NCI-H748 treated with DMSO at 0.1 percent for 48 hours (cell line): Measurements from ENCODE around the gene INTS4.
"Not testable (repeated sequence)": the region's sequence is repeated elsewhere in the genome, so short reads cannot be mapped to it uniquely, and the experiment has no call there.

Experiments
- DNase-seq: peaks from one replicate; lab custom pipeline; 2025; lab: John Stamatoyannopoulos, UW

INTS4 gene, protein sequence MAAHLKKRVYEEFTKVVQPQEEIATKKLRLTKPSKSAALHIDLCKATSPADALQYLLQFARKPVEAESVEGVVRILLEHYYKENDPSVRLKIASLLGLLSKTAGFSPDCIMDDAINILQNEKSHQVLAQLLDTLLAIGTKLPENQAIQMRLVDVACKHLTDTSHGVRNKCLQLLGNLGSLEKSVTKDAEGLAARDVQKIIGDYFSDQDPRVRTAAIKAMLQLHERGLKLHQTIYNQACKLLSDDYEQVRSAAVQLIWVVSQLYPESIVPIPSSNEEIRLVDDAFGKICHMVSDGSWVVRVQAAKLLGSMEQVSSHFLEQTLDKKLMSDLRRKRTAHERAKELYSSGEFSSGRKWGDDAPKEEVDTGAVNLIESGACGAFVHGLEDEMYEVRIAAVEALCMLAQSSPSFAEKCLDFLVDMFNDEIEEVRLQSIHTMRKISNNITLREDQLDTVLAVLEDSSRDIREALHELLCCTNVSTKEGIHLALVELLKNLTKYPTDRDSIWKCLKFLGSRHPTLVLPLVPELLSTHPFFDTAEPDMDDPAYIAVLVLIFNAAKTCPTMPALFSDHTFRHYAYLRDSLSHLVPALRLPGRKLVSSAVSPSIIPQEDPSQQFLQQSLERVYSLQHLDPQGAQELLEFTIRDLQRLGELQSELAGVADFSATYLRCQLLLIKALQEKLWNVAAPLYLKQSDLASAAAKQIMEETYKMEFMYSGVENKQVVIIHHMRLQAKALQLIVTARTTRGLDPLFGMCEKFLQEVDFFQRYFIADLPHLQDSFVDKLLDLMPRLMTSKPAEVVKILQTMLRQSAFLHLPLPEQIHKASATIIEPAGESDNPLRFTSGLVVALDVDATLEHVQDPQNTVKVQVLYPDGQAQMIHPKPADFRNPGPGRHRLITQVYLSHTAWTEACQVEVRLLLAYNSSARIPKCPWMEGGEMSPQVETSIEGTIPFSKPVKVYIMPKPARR

GRCh38 chr11:77994434-77995362 is at the start of gene INTS4:
Gene INTS4 (minus strand): TSS chr11:77994668. CDS start chr11:77994643, 25 bp downstream.
- peak; percentile 93 for DNase-seq

- DNase-seq: no peak
Measured at GRCh38 chr11:78041843-78042440, 47.5 kb upstream of the INTS4 start.

- not testable (repeated sequence) for DNase-seq
Measured at GRCh38 chr11:78041380-78041719, 46.9 kb upstream of the INTS4 start.

DNA sequence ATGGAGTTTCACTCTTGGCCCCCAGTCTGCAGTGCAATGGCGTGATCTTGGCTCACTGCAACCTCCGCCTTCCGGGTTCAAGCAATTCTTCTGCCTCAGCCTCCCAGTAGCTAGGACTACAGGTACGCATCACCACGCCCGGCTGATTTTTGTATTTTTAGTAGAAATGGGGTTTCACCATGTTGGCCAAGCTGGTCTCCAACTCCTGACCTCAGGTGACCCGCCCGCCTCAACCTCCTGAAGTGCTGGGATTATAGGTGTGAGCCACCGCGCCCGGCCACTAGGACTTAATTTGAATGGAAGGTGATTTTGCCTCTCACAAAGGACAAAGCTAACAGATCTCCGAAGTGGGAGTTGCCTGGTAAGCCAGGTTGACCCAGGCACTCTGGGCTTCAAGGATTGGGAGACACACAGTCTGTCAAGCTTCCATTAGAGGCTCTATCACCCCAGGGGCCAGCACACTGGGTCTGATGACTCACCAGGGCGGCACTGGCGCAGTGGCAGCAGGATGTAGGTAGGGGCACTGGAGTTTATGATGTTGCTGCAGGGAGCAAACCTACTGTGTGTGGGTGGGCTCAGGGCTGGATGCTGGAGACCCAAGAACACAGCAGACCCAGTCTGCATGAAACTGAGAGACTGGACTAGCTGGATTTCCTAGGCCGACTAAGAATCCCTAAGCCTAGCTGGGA is 46.4 kb upstream of the INTS4 start:
- DNase-seq: no peak

DNA sequence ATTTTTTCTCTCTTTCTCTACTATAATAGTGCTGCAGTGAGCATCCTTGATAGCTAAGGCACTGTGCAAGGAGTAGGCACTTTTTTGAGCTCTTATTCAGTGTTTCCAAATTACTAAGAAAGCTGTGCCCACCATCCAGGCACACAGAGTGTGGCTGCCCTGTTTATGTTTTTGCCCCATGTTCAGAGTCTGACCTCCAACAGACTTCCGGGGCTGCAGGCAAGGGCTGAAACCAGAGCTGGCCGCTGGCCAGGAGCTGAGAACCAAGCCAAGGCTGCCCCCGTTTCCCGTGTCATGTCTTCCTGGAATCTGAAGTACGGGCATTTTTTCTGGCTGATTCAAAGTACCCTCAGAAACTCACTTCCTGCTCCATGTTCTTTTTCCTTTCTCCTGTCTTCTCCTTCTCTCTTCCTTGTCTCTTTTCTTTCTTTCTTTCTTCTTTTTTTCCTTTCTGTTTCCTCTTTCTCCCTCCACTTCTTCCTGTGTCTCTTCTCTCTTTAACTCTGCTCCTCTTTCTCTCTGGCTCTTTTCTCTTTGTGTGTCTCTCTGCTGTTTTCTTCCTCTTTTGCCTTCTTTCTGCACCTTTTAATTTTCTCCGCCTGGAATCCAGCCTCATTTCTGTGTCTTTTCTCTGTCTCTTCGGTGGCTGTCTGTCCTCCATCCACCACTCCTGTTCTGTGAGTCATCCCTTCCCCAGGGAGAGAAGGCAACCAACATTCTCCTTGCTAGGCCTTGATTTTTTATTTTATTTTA is 45.6 kb upstream of the INTS4 start:
- peak; percentile 27 for DNase-seq

- no peak for DNase-seq
Measured at GRCh38 chr11:78039391-78039918, 45.0 kb upstream of the INTS4 start.

- no peak for DNase-seq
Measured at GRCh38 chr11:78038697-78039313, 44.3 kb upstream of the INTS4 start.

GRCh38 chr11:78037825-78038620 is 43.6 kb upstream of the INTS4 start:
- no peak for DNase-seq

DNA sequence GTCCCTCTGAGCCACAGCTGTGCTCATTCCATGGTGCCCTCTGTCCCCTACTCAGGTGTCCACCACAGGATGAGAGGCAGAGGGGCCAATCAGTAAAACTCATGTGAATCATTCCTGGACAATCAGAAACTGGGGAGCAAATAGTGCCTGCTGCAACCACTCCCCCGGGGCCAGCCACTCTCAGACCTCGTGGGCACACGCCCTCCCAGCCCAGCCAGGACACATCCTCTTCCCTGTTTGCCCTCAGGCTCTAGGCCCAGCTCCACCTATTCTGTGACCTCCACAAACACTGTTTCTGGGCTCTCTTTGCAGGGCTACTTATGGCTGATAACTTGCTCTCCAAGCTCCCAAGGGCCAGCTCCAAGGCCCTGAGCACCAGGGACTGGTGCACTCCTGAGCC is 42.6 kb upstream of the INTS4 start:
- DNase-seq: no peak

DNA sequence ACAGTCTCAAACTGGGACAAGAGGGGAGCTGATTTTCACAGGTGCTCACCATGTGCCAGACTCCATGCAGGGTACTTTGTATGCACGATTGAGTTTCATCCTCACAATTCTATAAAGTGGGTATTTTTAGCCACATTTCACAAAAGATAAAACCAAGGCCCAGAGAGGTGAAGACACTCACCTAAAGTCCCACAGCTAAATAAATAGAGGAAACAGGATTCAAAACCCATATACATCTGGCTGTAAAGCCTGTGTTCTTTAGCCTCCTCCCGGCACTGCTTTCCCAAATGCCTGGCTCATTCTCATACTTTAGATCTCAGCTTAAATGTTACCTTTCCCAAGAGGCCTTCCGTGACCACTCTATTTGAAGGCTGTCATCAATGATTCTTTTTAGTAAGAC is 41.8 kb upstream of the INTS4 start:
- no peak for DNase-seq

DNA sequence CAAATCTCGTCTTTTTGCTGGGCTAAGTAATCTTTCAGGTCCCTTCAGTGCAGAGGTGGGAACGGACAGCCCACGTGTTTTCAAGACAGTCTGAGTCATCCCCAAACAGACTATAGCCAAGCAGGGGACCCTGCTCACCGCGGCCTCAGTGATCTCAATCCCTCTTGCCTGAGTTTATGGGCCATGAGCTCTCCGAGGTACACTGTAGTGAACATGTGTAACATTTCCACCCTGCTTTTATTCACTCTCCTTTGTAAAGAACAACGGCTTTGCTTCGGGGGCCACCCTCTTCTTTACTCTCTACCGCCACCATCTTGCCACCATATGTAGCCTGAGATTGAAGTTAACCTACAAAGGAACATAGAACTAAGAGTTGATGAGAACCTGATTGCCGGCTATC is 40.2 kb upstream of the INTS4 start:
- DNase-seq: no peak

GRCh38 chr11:78033040-78033439 is 38.6 kb upstream of the INTS4 start:
- no peak for DNase-seq

- no peak for DNase-seq
Measured at GRCh38 chr11:78032090-78032489, 37.6 kb upstream of the INTS4 start.

GRCh38 chr11:78031629-78032028 is 37.2 kb upstream of the INTS4 start:
- DNase-seq: no peak

DNA sequence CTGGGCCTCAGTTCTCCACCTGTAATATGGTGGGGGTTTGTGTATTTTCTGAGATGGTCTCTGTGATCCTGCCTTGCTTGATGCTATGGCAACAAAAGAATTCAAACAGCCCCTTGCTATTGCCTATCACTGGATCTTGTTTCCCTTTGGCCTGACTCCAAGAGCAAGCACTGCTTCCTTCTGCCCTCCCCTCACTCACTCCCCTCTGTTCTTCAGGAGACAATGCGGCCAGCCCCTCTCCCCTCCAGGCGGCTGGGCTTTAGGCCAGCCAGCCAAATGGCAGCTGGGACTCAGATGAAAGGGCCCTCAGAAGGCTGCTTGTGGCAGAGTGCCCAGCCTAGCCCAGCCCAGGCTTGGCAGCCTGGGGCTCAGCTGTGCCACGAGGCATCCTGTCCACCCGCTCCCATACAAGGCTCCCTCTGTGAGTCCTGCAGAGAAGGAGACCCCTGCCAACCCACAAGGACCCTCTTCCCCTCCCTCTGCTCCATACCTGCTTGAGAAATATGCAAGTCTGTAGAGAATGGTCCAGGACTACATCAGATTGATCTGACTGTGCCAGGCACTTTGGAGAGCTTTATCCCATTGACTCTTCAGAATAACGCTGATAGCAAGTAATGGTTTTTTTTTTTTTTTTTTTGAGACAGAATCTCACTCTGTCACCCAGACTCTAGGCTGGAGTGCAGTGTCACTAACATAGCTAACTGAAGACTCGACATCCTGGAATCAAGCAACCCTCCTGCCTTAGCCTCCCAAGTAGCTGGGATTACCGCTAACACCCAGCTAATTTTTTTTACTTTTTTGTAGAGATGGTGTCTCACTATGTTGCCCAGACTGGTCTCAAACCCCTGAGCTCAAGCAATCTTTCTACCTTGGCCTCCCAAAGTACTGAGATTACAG is 36.2 kb upstream of the INTS4 start:
- peak; percentile 74 for DNase-seq

DNA sequence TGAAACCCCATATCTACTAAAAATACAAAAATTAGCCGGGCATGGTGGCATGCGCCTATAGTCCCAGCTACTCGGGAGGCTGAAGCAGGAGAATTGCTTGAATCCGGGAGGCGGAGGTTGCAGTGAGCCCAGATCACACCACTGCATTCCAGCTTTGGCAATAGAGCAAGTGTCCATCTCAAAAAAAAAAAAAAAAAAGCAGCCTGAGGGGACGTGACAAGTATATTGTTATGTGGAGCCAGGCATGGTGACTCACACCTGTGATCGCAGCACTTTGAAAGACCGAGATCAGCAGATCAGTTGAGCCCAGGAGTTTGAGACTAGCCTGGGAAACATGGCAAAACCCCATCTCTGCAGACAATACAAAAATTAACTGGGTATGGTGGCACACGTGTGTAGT is 34.0 kb upstream of the INTS4 start:
- DNase-seq: not testable (repeated sequence)

DNA sequence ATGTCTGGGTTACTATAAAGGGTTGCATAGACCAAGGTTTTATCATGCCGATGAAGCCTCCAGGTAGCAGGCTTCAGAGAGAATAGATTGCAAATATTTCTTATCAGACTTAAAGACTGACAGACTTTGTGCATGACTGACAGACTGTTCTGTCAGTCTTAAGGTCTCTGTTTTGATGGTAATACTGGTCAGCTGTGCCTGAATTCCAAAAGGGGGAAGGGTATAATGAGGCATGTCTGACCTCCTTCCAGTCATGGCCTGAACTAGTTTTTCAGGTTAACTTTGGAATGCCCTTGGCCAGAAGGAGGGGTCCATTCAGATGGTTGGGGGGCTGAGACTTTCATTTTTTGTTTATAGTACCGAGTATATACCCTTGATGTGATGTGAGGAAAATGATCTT is 33.3 kb upstream of the INTS4 start:
- no peak for DNase-seq

- no peak for DNase-seq
Measured at GRCh38 chr11:78025378-78025777, 30.9 kb upstream of the INTS4 start.
